ENCODE results near the gene DPH1. TPM values are rescaled to one million over a fixed set of nuclear protein-coding genes. Genes with fewer than 3 reads are reported as not detected.

DPH1 gene
- total and polyA plus RNA-seq, 9 donors, result 27.5 to 77.7 (median 46.0) TPM

DNA sequence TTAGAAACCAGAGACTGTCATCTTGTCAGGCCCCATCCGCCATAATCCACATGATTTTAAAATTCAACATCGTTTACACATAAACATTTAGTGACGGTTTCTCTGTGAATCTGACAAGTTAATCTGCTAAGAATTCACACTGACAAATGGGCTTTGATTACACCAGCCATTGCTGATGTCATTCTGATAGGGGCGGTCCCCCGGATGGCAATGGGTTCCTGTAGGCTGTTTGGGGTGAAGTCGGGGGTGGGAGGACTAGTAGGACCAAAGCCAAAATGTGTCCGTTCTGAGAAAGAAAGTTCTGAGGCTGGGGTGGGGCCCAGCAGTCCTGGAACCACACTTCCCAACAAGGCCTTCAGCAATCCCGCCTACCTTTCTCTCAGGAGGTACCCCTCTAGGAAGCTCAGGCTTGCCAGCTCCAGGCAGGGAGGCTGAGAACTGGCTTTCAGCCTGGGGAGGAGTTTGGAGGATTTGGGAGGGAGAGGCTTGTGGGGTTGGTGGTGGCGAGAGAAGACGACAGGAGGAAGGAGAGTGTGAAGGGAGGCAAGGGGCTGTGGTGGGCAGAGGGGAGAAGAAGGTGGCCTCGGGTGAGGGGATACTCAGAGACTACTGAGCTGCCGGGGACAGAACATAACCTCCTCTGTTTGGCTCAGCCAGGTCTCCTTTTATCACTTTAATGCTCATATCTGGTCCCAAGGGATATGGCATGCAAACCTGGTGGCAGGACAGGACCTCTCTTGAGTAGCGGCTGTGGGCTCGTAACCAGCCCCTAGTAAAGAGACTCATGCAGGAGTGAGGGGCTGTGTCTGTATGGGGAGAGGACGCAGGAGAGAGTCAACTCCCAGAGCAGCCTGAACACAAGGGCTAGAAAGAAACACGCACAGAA, 33.6 kb downstream of the DPH1 start:
- Histone ChIP-seq H3K27ac (peak overlapping the region; percentile 82 to 89), H3K4me1 (ENCODE audit: insufficient read depth) (peaks cover 43% of the 10 kb centered on the region), H3K36me3 (no peaks in the 10 kb centered on the region), H3K9me3 (no peaks in the 10 kb centered on the region), H3K4me3 (no peak overlapping the region), H3K27me3 (no peaks in the 10 kb centered on the region)
- TF ChIP-seq, protein P1, sequence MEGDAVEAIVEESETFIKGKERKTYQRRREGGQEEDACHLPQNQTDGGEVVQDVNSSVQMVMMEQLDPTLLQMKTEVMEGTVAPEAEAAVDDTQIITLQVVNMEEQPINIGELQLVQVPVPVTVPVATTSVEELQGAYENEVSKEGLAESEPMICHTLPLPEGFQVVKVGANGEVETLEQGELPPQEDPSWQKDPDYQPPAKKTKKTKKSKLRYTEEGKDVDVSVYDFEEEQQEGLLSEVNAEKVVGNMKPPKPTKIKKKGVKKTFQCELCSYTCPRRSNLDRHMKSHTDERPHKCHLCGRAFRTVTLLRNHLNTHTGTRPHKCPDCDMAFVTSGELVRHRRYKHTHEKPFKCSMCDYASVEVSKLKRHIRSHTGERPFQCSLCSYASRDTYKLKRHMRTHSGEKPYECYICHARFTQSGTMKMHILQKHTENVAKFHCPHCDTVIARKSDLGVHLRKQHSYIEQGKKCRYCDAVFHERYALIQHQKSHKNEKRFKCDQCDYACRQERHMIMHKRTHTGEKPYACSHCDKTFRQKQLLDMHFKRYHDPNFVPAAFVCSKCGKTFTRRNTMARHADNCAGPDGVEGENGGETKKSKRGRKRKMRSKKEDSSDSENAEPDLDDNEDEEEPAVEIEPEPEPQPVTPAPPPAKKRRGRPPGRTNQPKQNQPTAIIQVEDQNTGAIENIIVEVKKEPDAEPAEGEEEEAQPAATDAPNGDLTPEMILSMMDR (IDR thresholded peaks at IDR 0.05), result no peak
- TF ChIP-seq EP300 (IDR thresholded peaks at IDR 0.05) (no peak), POLR2A (IDR thresholded peaks at IDR 0.05) (no peak)
- DNase-seq, result peak in 2 of 5 donors; percentile 28 to 62
- 51 to 60% (median 51%) methylated on average over 16 of the region's 16 CpGs for whole genome bisulfite sequencing, 3 donors
- intact Hi-C loops (cut with DNase I), result no loop called here

DNA sequence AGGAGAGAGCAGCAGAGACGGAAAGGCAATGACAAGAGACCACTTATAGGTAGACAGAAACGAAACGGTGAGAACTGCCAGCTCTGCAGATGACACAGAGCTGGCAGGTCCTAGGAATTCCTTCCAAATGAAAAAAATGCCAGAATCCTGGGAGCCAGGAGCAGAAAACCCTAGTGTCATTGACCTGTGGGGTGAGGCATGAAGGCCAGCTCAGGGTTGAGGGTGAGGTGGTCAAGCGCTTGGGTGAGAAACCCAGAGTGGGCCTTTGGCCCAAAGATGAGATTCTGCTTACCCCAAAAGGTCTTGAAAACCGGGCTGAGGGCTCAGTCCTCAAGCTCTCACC, 34.2 kb downstream of the DPH1 start:
- H3K4me3 ChIP-seq, result no peak overlapping the region
- H3K27me3 ChIP-seq, result no peaks in the 10 kb centered on the region
- WGBS, 3 donors, result 51 to 63% (median 61%) methylated on average over 5 of the region's 5 CpGs
- peak overlapping the region in 1 of 2 donors; percentile 89 for H3K27ac ChIP-seq
- no peak for DNase-seq
- TF ChIP-seq EP300 (IDR thresholded peaks at IDR 0.05), result no peak
- TF ChIP-seq, protein P1 (IDR thresholded peaks at IDR 0.05), result no peak
- no peak for TF ChIP-seq POLR2A (IDR thresholded peaks at IDR 0.05)
- no peaks in the 10 kb centered on the region for H3K9me3 ChIP-seq
- intact Hi-C loops (cut with DNase I), result no loop called here
- H3K4me1 ChIP-seq (ENCODE audit: insufficient read depth), result peaks cover 47% of the 10 kb centered on the region
- no peaks in the 10 kb centered on the region for H3K36me3 ChIP-seq

DNA sequence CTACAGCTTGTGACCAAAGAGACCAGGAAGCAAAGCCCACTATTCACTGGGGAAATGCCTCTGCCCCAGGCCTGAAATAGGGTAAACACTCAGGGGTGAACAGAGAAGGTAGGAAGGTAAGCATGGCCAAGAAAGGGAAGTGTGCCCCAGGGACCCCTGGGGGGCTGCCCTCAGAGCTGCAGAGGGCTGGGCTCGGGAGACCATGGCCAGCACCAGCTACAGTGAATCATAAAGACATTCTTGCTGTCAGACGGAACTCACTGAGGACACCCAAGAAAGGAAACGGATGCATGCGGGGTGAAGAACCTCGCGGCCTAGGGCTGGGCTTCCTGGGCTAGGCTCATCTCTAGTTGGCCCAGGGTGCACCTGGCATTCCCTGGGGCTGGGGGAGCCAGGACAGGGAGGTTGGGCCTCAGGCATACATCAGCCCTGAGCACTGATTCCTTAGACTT, 34.6 kb downstream of the DPH1 start:
- Histone ChIP-seq H3K27ac (peak overlapping the region; percentile 61 to 89), H3K27me3 (no peaks in the 10 kb centered on the region), H3K4me3 (no peak overlapping the region), H3K4me1 (ENCODE audit: insufficient read depth) (peaks cover 47% of the 10 kb centered on the region), H3K36me3 (no peaks in the 10 kb centered on the region), H3K9me3 (no peaks in the 10 kb centered on the region)
- intact Hi-C loops (cut with DNase I), result no loop called here
- WGBS, 3 donors, result 70 to 77% (median 71%) methylated on average over 6 of the region's 6 CpGs
- TF ChIP-seq POLR2A (IDR thresholded peaks at IDR 0.05) (no peak), EP300 (IDR thresholded peaks at IDR 0.05) (no peak)
- TF ChIP-seq, protein P1 (IDR thresholded peaks at IDR 0.05), result no peak
- DNase-seq, result no peak

DNA sequence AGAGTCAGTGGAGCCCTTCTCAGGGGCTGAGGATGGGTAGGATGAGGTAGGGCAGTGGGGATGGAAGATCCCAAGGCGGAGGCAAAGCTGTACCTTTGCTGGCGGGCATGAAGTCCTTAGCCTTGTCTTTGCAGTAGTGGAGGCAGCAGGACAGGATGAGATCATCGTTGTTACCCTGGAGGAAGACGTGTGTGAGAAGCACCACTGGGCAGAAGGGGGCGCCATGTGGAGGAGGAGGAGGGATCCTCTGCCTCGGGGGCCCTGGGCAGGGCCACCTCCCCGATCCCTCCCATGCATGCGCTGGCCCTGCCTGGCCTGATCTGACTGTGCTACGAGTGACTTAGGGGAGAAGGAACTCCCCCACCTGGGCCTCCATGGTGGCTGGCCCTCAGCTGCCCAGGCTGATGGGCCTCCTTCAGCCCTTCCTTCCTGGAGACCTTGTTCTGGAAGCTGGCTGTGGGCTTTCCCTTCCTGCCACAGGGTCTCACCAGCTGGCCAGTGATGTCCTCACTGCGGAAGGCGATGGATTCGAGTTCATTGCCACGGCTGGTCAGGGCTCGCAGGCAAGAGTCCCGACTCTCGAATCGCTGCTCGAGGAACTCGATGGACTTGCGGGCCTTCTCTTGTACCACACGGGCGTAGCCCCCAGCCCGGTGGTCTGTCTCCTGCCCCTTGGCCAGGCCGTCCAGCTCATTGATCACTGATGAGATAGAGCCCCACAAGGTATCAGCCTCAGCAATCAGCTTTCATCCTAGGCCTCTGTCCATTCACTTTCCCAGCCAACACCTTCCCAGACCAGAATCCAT, 35.2 kb downstream of the DPH1 start:
- H3K4me1 ChIP-seq (ENCODE audit: insufficient read depth), result peaks cover 47% of the 10 kb centered on the region
- intact Hi-C loops (cut with DNase I), result no loop called here
- TF ChIP-seq, protein P1 (IDR thresholded peaks at IDR 0.05), result no peak
- peak overlapping the region; percentile 15 to 61 for H3K27ac ChIP-seq
- H3K4me3 ChIP-seq, result no peak overlapping the region
- DNase-seq, result peak in 4 of 5 donors; percentile 44 to 64 (median 58)
- H3K36me3 ChIP-seq, result no peaks in the 10 kb centered on the region
- no peaks in the 10 kb centered on the region for H3K9me3 ChIP-seq
- 78 to 82% (median 78%) methylated on average over 24 of the region's 24 CpGs for WGBS, 3 donors
- no peaks in the 10 kb centered on the region for H3K27me3 ChIP-seq

All from ovary (tissue), 9 donors.